GM12873 (cell line): ENCODE results near the gene DOK4.

Experiments
- CTCF ChIP-seq: IDR thresholded peaks from 2 replicates; pipeline ENCODE4 v1.5.1; 2012; ENCODE audit warnings: low read depth, mild to moderate bottlenecking, moderate library complexity, low read length, control low read depth; ENCODE audit not compliant: insufficient read depth; ENCODE audit errors: missing control alignments

The DOK4 gene

GRCh38 chr16:57504001-57504400, 17.7 kb upstream of the DOK4 start:
- no peak for TF ChIP-seq CTCF

- no peak for TF ChIP-seq CTCF
These were observed 17.1 kb upstream of the DOK4 start for GRCh38 chr16:57503366-57503765.

DNA sequence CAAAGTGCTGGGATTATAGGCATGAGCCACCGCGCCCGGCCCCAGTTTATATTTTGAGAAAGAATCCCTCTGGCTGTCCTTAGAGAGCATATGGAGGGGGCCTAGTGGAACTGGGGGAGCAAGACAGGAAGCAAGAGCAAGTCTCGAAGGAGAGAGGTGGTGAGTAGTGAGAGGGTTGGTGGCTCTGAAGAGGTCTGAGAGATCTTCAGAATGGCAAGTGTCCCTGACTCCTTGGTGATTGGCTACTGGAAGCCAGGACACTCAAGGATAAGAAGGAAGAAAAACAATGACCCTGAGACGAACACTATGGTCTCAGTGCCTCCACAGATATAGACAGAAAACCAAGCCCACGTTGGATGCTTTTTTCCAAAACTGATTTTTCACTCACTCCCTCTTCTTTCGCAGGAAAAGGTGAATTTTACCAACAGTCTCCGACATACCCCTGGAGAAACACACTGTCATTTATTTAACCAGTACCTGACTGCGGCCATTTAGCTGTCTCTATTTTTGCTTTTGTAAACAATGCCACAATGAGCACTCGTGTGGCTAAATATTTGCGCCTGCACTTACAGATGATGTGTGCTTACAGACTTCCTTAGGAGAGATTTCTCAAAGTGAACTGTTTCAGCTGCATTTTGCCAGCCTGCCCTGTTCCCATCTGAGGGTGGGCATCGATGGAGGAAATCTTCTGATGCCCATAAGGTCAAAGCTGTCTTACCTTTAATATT, 15.9 kb upstream of the DOK4 start:
- no peak for TF ChIP-seq CTCF

- no peak for TF ChIP-seq CTCF
These were observed 15.2 kb upstream of the DOK4 start for GRCh38 chr16:57501492-57501891.

DNA sequence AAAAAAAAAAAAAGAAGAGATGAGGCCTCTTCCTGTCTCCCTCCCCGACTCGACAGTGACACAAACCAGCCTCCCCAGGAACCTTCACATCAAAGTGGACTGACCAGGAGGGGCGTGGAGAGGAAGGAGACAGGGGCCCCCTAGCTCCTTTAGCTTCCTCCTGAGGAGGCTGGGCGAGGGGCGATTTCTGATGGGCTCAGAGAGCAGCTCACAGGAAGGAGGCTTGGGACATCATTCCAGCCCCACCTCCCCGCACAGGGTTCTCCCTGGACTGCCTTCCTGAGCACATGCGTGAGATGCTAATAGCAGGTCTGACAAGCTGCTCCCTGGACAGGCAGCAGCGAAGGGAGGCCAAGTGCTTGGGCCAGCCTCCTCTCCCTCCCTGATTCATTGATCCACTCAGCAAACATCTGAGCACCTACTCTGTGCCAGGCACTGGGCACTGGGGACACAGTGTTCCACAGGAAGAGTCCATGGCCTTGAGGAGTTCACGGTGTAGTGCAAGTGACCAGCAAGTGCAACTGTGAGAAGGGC, 14.4 kb upstream of the DOK4 start:
- no peak for TF ChIP-seq CTCF

DNA sequence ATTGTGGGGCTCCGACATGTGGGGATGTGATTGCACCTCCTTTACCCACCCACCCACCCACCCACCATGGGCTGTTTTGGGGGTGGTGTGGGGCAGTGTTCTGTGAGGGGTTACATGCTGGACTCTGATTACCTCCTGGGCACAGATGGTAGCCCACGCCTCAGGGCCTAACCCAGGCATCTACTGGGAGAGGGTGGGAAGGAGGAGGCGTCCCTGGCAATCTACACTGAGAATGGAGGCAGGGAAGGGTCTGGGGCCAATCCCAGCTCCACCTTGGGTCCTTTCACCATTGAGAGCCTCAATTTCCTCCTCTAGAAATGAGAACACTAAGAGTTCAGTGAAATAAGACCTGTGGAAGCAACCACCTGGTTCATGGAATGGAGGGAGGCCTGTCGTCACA, 11.7 kb upstream of the DOK4 start:
- no peak for TF ChIP-seq CTCF

DNA sequence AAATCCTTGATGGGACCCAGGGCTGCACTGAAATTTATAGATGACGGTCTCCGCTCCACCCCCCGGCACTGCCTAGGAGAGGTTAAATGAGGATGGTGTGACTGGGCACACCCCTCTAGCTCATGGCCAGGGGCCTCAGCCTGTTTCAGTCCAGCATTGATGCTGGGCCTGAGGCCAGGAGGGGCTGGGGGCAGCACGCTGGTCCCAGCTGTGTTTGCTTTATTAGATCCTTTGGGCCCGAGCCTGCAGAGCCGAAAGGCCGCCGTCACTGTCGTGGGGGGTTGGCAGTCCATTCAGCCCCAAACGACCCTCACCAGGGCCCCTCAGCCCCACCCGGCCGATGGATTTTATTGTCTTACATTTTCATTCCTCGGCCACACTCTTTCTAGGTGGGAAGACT, 10.8 kb upstream of the DOK4 start:
- no peak for TF ChIP-seq CTCF
